ENCODE results near the gene PRPF19.

The PRPF19 gene

DNA sequence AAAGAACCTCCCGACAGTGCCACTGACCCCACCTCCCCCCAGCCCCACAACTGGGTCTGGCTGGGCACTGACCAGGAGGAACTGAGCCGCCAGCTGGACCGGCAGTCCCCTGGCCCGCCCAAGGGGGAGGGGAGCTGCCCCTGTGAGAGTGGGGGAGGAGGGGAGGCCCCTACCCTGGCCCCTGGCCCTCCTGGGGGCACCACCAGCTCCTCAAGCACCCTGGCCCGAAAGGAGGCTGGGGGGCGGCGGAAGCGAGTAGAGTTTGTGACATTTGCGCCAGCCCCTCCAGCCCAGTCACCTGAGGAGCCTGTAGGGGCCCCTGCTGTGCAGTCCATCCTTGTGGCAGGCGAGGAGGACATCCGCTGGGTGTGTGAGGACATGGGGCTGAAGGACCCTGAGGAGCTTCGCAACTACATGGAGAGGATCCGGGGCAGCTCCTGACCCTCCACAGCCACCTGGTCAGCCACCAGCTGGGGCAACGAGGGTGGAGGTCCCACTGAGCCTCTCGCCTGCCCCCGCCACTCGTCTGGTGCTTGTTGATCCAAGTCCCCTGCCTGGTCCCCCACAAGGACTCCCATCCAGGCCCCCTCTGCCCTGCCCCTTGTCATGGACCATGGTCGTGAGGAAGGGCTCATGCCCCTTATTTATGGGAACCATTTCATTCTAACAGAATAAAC, 30.2 kb upstream of the PRPF19 start:
- H3K27ac ChIP-seq (ENCODE audit: low read length), result no peak overlapping the region
- no peaks in the 10 kb centered on the region for H3K4me1 ChIP-seq (ENCODE audit: control insufficient read depth in 1 of 2, insufficient read depth in 2 of 2, low read length in 2 of 2)
- no peaks in the 10 kb centered on the region for H3K27me3 ChIP-seq (ENCODE audit: low read depth, low read length)
- H3K4me3 ChIP-seq (ENCODE audit: low read depth in 1 of 2, low read length in 2 of 2), result no peak overlapping the region
- H3K9me3 ChIP-seq (ENCODE audit: control insufficient read depth in 1 of 2, low read length in 2 of 2), result no peaks in the 10 kb centered on the region
- H3K36me3 ChIP-seq (ENCODE audit: control insufficient read depth in 1 of 2, insufficient read depth in 2 of 2, low read length in 2 of 2), result peaks cover 18 to 40% of the 10 kb centered on the region in 2 donors

DNA sequence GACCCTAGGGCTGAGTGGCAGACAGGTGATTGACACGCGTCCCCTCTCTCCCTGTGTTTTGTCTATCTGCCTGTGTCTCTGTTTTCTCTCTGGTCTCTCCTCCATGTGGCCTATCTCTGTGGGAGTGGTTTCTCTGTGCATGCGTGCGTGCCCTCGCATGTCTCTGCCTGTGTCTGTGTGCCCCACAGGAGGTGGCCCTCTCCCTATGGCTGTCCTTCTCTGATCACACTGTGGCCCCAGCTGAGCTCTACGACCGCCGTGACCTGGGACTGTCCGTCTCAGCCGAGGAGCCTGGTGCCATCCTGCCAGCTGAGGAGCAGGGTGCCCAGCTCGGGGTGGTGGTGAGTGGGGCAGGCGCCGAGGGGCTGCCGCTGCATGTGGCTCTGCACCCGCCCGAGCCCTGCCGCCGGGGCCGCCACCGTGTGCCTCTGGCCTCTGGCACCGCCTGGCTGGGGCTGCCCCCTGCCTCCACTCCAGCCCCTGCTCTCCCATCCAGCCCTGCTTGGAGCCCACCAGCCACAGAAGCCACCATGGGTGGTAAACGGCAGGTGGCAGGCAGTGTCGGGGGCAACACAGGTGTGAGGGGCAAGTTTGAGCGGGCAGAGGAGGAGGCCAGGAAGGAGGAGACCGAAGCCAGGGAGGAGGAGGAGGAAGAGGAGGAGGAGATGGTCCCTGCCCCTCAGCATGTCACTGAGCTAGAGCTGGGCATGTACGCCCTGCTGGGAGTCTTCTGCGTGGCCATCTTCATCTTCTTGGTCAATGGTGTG, 29.5 kb upstream of the PRPF19 start:
- Histone ChIP-seq H3K9me3 (ENCODE audit: control insufficient read depth in 1 of 2, low read length in 2 of 2) (no peaks in the 10 kb centered on the region), H3K4me3 (ENCODE audit: low read depth in 1 of 2, low read length in 2 of 2) (no peak overlapping the region), H3K27me3 (ENCODE audit: low read depth, low read length) (no peaks in the 10 kb centered on the region), H3K36me3 (ENCODE audit: control insufficient read depth in 1 of 2, insufficient read depth in 2 of 2, low read length in 2 of 2) (peaks cover 13 to 33% of the 10 kb centered on the region in 2 donors), H3K27ac (ENCODE audit: low read length) (no peak overlapping the region), H3K4me1 (ENCODE audit: control insufficient read depth in 1 of 2, insufficient read depth in 2 of 2, low read length in 2 of 2) (no peaks in the 10 kb centered on the region)

DNA sequence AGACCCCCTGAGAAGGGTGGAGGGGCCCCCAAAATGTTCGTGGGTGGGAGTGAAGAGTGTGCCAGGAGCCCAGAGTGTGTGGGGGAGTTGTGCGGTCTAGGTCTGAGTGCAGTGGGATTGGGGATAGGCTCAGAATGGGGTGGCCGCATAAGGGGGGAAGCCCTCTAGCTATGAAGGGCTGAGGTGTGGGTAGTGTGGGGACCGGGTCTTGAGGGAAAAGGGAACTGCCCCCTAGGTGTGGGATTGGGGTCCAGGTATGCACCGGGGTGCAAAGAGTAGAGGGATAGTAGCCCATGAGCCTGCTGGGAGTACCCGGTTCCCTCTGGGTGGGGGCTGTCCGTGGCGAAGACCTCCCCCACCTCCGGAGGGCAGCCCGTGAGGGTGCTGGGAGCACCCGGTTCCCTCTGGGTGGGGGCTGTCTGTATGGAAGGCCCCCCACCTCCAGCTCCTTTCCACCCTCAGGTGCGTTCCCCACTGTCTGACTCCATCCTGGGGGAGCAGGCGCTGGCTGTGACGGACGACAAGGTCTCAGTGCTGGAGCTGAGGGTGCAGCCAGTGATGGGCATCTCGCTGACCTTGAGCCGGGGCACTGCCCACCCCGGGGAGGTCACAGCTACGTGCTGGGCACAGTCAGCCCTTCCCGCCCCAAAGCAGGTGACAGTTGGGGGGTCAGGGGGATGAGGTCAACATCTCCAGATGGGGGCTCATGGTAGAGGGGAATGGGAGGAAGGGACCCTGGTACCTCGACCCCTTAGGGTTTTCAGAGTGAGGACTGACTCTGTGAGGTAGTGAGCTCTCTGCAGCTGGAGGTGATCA, 28.6 kb upstream of the PRPF19 start:
- Histone ChIP-seq H3K9me3 (ENCODE audit: control insufficient read depth in 1 of 2, low read length in 2 of 2) (no peaks in the 10 kb centered on the region), H3K27ac (ENCODE audit: low read length) (no peak overlapping the region), H3K36me3 (ENCODE audit: control insufficient read depth in 1 of 2, insufficient read depth in 2 of 2, low read length in 2 of 2) (peaks cover 9 to 25% of the 10 kb centered on the region in 2 donors), H3K4me1 (ENCODE audit: control insufficient read depth in 1 of 2, insufficient read depth in 2 of 2, low read length in 2 of 2) (no peaks in the 10 kb centered on the region), H3K4me3 (ENCODE audit: low read depth in 1 of 2, low read length in 2 of 2) (no peak overlapping the region), H3K27me3 (ENCODE audit: low read depth, low read length) (no peaks in the 10 kb centered on the region)

DNA sequence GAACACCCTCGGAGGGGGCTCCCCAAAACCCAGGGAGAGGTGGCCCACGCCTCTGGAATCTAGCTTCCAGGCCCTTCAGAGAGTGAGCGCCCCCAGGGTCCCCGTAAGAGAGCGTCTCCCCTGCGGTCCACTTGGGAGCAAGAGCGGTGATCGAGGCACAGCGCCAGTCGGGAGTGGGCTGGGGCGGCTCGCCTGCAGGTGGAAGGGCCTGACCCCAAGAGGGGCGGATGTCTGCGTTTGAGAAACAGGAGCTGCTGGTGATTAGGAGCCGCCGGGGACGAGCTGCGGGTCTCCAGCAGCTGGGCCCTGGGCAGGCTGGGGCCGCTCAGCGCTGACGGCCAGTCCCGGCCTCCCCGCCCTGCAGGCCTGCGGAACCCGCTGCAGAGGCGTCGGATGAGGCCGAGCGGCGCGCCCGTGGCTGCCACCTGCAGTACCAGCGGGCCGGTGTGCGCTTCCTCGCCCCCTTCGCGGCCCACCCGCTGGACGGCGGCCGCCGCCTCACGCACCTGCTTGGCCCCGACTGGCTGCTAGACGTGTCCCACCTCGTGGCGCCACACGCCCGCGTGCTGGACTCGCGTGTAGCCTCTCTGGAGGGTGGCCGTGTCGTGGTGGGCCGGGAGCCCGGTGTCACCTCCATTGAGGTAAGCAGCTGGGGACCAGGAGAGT, 27.9 kb upstream of the PRPF19 start:
- Histone ChIP-seq H3K36me3 (ENCODE audit: control insufficient read depth in 1 of 2, insufficient read depth in 2 of 2, low read length in 2 of 2) (peaks cover 3 to 18% of the 10 kb centered on the region in 2 donors), H3K4me3 (ENCODE audit: low read depth in 1 of 2, low read length in 2 of 2) (no peak overlapping the region), H3K4me1 (ENCODE audit: control insufficient read depth in 1 of 2, insufficient read depth in 2 of 2, low read length in 2 of 2) (no peaks in the 10 kb centered on the region), H3K9me3 (ENCODE audit: control insufficient read depth in 1 of 2, low read length in 2 of 2) (no peaks in the 10 kb centered on the region), H3K27ac (ENCODE audit: low read length) (no peak overlapping the region), H3K27me3 (ENCODE audit: low read depth, low read length) (no peaks in the 10 kb centered on the region)

DNA sequence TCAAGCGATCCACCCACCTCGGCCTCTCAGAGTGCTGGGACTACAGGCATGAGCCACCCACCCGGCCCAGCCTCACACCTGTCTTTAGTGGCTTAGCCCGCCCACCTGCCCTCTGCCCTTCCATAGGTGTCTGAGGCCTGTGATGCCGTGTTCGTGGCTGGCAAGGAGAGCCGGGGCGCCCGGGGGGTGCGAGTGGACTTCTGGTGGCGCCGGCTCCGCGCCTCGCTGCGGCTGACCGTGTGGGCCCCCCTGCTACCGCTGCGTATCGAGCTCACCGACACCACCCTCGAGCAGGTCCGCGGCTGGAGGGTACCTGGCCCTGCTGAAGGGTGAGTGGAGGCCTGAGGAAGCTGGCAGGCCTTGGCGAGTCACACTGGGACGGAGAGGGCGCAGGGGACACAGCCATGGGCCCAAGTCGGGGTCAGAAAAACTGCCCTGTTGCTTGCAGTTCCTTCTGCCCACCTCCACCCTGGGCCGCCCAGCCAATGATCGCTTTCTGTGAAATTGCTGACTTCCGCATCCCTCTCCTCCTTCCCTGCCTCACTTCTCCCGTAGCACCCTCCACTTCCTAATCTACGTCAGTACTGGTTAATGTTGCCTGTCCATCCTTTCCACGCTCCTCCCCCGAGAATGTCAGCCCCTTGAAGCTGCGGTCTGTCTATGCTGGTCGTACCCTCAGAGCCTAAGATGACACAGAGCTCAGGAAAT, 27.2 kb upstream of the PRPF19 start:
- Histone ChIP-seq H3K4me3 (ENCODE audit: low read depth in 1 of 2, low read length in 2 of 2) (no peak overlapping the region), H3K36me3 (ENCODE audit: control insufficient read depth in 1 of 2, insufficient read depth in 2 of 2, low read length in 2 of 2) (peaks cover 0 to 11% of the 10 kb centered on the region in 2 donors), H3K27me3 (ENCODE audit: low read depth, low read length) (no peaks in the 10 kb centered on the region), H3K27ac (ENCODE audit: low read length) (no peak overlapping the region), H3K4me1 (ENCODE audit: control insufficient read depth in 1 of 2, insufficient read depth in 2 of 2, low read length in 2 of 2) (no peaks in the 10 kb centered on the region), H3K9me3 (ENCODE audit: control insufficient read depth in 1 of 2, low read length in 2 of 2) (no peaks in the 10 kb centered on the region)

DNA sequence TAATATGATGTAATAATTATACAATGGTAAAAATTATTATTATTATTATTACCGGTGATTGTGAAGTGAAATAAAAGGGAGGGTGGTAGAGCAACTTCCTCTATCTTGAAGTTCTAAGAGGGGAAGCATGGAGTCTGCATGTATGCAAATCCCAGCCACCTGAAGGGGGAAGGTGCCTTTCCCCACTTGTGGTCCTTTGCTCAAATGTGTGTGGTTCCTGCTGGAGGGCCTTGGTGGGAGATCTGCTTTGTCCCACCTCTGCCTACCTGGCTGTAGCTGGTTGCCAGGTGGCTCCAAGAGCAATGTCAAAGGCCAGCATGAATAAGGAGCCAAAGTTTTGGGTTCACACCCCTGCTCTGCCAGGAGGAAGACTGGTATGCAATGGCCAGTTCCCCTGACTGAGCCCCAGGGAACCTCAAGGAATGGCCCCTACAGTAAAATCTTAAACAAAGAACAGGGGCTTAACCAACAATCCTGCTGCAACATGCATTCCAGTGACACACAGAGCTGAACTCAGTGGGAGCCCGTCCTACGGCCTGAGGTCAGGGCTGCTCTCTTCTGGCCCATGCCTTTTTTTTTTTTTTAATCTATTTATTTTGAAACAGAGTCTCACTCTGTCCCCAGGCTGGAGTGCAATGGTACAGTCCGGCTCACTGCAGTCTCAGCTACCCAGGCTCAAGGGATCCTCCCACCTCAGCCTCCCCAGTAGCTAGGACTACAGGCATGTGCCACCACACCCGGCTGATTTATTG, 26.4 kb upstream of the PRPF19 start:
- Histone ChIP-seq H3K9me3 (ENCODE audit: control insufficient read depth in 1 of 2, low read length in 2 of 2) (no peaks in the 10 kb centered on the region), H3K36me3 (ENCODE audit: control insufficient read depth in 1 of 2, insufficient read depth in 2 of 2, low read length in 2 of 2) (peaks cover 0 to 3% of the 10 kb centered on the region in 2 donors), H3K4me3 (ENCODE audit: low read depth in 1 of 2, low read length in 2 of 2) (no peak overlapping the region), H3K27ac (ENCODE audit: low read length) (no peak overlapping the region), H3K4me1 (ENCODE audit: control insufficient read depth in 1 of 2, insufficient read depth in 2 of 2, low read length in 2 of 2) (no peaks in the 10 kb centered on the region), H3K27me3 (ENCODE audit: low read depth, low read length) (no peaks in the 10 kb centered on the region)

DNA sequence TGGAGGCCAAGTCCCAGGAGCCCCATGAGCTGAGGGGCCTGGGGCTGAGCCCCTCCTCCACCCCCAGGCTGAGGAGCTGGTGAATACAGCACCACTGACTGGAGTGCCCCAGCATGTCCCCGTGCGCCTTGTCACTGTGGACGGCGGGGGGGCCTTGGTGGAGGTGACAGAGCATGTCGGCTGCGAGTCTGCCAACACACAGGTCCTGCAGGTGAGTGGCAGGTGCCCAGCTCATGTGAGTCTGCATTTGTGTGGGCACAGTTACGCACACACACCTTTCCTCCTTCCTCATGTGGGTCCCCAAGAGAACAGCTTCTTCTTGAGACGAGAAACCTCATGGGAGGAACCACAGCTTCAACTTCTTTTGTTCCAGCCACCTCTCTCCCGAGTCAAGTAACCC, 25.5 kb upstream of the PRPF19 start:
- Histone ChIP-seq H3K9me3 (ENCODE audit: control insufficient read depth in 1 of 2, low read length in 2 of 2) (no peaks in the 10 kb centered on the region), H3K36me3 (ENCODE audit: control insufficient read depth in 1 of 2, insufficient read depth in 2 of 2, low read length in 2 of 2) (no peaks in the 10 kb centered on the region), H3K27me3 (ENCODE audit: low read depth, low read length) (no peaks in the 10 kb centered on the region), H3K4me1 (ENCODE audit: control insufficient read depth in 1 of 2, insufficient read depth in 2 of 2, low read length in 2 of 2) (no peaks in the 10 kb centered on the region), H3K4me3 (ENCODE audit: low read depth in 1 of 2, low read length in 2 of 2) (no peak overlapping the region), H3K27ac (ENCODE audit: low read length) (no peak overlapping the region)

DNA sequence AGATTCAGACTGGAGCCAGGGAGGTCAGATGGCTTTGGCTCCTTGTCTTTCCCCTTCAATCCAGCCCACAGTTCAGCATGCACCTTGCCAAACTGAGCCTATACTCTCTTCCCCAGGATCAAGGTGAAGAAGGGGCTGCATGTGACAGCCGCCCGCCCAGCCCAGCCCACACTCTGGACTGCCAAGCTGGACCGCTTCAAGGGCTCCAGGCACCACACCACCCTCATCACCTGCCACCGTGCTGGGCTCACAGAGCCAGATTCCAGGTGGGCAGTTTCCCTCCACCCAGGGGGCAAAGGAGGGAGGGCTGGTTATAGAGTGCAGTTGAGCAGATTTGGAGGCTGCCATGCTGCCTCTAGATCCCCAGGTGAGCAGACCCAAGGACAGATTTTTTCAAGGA, 24.0 kb upstream of the PRPF19 start:
- Histone ChIP-seq H3K4me1 (ENCODE audit: control insufficient read depth in 1 of 2, insufficient read depth in 2 of 2, low read length in 2 of 2) (peaks cover 0 to under 1% of the 10 kb centered on the region in 2 donors), H3K27ac (ENCODE audit: low read length) (no peak overlapping the region), H3K4me3 (ENCODE audit: low read depth in 1 of 2, low read length in 2 of 2) (no peak overlapping the region), H3K27me3 (ENCODE audit: low read depth, low read length) (peaks cover 7% of the 10 kb centered on the region), H3K36me3 (ENCODE audit: control insufficient read depth in 1 of 2, insufficient read depth in 2 of 2, low read length in 2 of 2) (no peaks in the 10 kb centered on the region), H3K9me3 (ENCODE audit: control insufficient read depth in 1 of 2, low read length in 2 of 2) (no peaks in the 10 kb centered on the region)

DNA sequence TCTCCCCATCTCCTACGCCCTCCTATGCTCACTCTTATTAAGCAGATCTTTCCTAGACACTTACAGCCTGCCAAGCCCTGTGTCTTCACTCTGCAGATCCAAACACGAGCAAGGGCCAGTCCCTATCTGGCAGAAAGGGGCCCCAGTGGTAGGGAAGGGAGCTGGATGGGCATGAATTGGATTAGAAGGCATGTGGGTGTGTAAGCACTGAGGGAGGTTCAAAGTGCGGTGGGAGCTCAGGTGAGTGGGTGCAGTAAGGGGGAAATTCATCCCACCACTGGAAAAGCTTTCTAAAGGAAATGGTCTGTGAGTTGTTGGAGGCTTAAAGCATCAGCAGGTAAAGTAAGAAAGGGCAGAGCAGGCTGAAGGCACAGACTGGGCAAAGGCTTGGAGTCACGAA, 23.4 kb upstream of the PRPF19 start:
- no peak overlapping the region for H3K4me3 ChIP-seq (ENCODE audit: low read depth in 1 of 2, low read length in 2 of 2)
- H3K9me3 ChIP-seq (ENCODE audit: control insufficient read depth in 1 of 2, low read length in 2 of 2), result no peaks in the 10 kb centered on the region
- H3K27ac ChIP-seq (ENCODE audit: low read length), result no peak overlapping the region
- H3K4me1 ChIP-seq (ENCODE audit: control insufficient read depth in 1 of 2, insufficient read depth in 2 of 2, low read length in 2 of 2), result peaks cover 0 to 7% of the 10 kb centered on the region in 2 donors
- no peaks in the 10 kb centered on the region for H3K36me3 ChIP-seq (ENCODE audit: control insufficient read depth in 1 of 2, insufficient read depth in 2 of 2, low read length in 2 of 2)
- peaks cover 13% of the 10 kb centered on the region for H3K27me3 ChIP-seq (ENCODE audit: low read depth, low read length)

DNA sequence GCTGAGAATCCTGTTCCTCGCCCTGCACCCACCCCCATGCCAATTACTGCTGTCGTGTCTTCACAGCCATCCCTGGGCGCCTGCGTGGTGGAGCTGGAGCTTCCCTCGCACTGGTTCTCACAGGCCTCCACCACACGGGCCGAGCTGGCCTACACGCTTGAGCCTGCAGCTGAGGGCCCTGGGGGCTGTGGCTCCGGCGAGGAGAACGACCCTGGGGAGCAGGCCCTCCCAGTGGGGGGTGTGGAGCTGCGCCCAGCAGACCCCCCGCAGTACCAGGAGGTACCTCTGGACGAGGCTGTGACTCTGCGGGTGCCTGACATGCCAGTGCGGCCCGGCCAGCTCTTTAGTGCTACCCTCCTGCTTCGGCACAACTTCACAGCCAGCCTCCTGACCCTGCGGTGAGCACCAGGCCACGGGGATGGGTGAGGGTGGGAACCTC, 22.2 kb upstream of the PRPF19 start:
- Histone ChIP-seq H3K9me3 (ENCODE audit: control insufficient read depth in 1 of 2, low read length in 2 of 2) (no peaks in the 10 kb centered on the region), H3K36me3 (ENCODE audit: control insufficient read depth in 1 of 2, insufficient read depth in 2 of 2, low read length in 2 of 2) (no peaks in the 10 kb centered on the region)

More for the DNA sequence above, 22.2 kb upstream of the PRPF19 start:
- no peak overlapping the region for H3K27ac ChIP-seq (ENCODE audit: low read length)
- peaks cover 19% of the 10 kb centered on the region for H3K27me3 ChIP-seq (ENCODE audit: low read depth, low read length)
- H3K4me1 ChIP-seq (ENCODE audit: control insufficient read depth in 1 of 2, insufficient read depth in 2 of 2, low read length in 2 of 2), result peaks cover 0 to 18% of the 10 kb centered on the region in 2 donors
- H3K4me3 ChIP-seq (ENCODE audit: low read depth in 1 of 2, low read length in 2 of 2), result no peak overlapping the region
